Keratinocyte (primary cell): ENCODE results near the gene RETN. TPM values are rescaled to one million over a fixed set of nuclear protein-coding genes. Genes with fewer than 3 reads are reported as not detected.
A peak's percentile ranks its signal among the peaks of the same experiment; 100 is the strongest.

Experiments
- DNase-seq: peaks from one replicate; pipeline ENCODE4 v3.0.0-alpha.2; 2011; ENCODE audit warnings: low read depth, missing footprints, low spot score
- FAIRE-seq: peaks from 2 replicates; lab custom pipeline; 2011; peaks lifted over from hg19 to GRCh38; lab: Jason Lieb, UNC
- H2AFZ ChIP-seq: 2 replicates; pipeline ENCODE4 v1.6.0; 2012; ENCODE audit warnings: low read length, control low read depth, inconsistent platforms; ENCODE audit not compliant: control insufficient read depth
- H3K27ac ChIP-seq: 2 replicates; pipeline ENCODE4 v1.5.1; 2011; ENCODE audit warnings: low read length; ENCODE audit not compliant: control insufficient read depth, insufficient read depth
- H3K27me3 ChIP-seq: 3 replicates; pipeline ENCODE4 v1.6.0; 2011; ENCODE audit warnings: low read length; ENCODE audit not compliant: control insufficient read depth, insufficient read depth; ENCODE audit errors: extremely low read depth
- H3K36me3 ChIP-seq, 2 experiments: 2 replicates in 1 of 2; 3 replicates in 1 of 2; pipeline ENCODE4 v1.5.1; 2011; ENCODE audit warnings: low read length in 2 of 2, mild to moderate bottlenecking in 1 of 2; ENCODE audit not compliant: control insufficient read depth in 2 of 2, insufficient read depth in 2 of 2; ENCODE audit errors: extremely low read depth in 1 of 2
- H3K4me1 ChIP-seq: 3 replicates; pipeline ENCODE4 v1.5.1; 2011; ENCODE audit warnings: low read length; ENCODE audit not compliant: control insufficient read depth, insufficient read depth; ENCODE audit errors: extremely low read depth
- H3K4me2 ChIP-seq: 3 replicates; pipeline ENCODE4 v1.6.0; 2011; ENCODE audit warnings: low read depth, low read length; ENCODE audit not compliant: control insufficient read depth, insufficient read depth; ENCODE audit errors: extremely low read depth
- H3K4me3 ChIP-seq, 3 experiments: fragments of 200-600 bp in 1 of 3; sonication (generic) in 1 of 3; 2 replicates in 2 of 3; 3 replicates in 1 of 3; pipeline ENCODE4 v1.5.1; 2011 to 2016; ENCODE audit warnings: low read length in 3 of 3, mild to moderate bottlenecking in 3 of 3, control low read depth in 2 of 3, inconsistent platforms in 1 of 3, low read depth in 1 of 3, mixed read lengths in 1 of 3, mixed run types in 1 of 3, moderate library complexity in 1 of 3; ENCODE audit not compliant: control insufficient read depth in 2 of 3, insufficient read depth in 2 of 3; ENCODE audit errors: extremely low read depth in 1 of 3
- H3K79me2 ChIP-seq: 2 replicates; pipeline ENCODE4 v1.6.0; 2012; ENCODE audit warnings: low read length; ENCODE audit not compliant: control insufficient read depth, insufficient read depth
- H3K9ac ChIP-seq: 3 replicates; pipeline ENCODE4 v1.6.0; 2011; ENCODE audit warnings: low read length; ENCODE audit not compliant: control insufficient read depth, insufficient read depth; ENCODE audit errors: extremely low read depth
- H3K9me1 ChIP-seq: 3 replicates; pipeline ENCODE4 v1.6.0; 2011; ENCODE audit warnings: low read length; ENCODE audit not compliant: control insufficient read depth, insufficient read depth; ENCODE audit errors: extremely low read depth
- H3K9me3 ChIP-seq: 2 replicates; pipeline ENCODE4 v1.5.1; 2012; ENCODE audit warnings: low read depth, low read length; ENCODE audit not compliant: control insufficient read depth
- H4K20me1 ChIP-seq: 3 replicates; pipeline ENCODE4 v1.6.0; 2011; ENCODE audit warnings: low read length; ENCODE audit not compliant: control insufficient read depth, insufficient read depth; ENCODE audit errors: extremely low read depth
- EZH2 ChIP-seq: IDR thresholded peaks from one replicate; pipeline ENCODE4 v1.6.1; 2012; ENCODE audit warnings: inconsistent platforms, mild to moderate bottlenecking, low read length, moderate library complexity
- dilution Hi-C: fragments of 300-500 bp; cut with MboI; formaldehyde crosslinking; loops from one replicate; pipeline ENCODE4 v1.7.0; 2020; ENCODE audit warnings: low sequenced_read_pairs; ENCODE audit not compliant: extremely low pct_ligation_motif_present
- polyA plus RNA-seq, 5 experiments: library from polyadenylated mRNA; depleted of rRNA in 3 of 5; stranded (reverse) in 3 of 5; stranded (forward) in 1 of 5; unstranded in 1 of 5; fragments of >200 nt; gene quantifications; 1 replicate in 1 of 5; 2 replicates in 3 of 5; 3 replicates in 1 of 5; pipeline versions ENCODE4 v1.2.1 to v1.2.3, GENCODE V29; 2011 to 2012; ENCODE audit warnings: missing spikeins in 2 of 5, low read depth in 1 of 5, low replicate concordance in 1 of 5
- TF ChIP-seq, protein P1 (sequence below), 3 experiments: IDR thresholded peaks in 1 of 3; conservative IDR thresholded peaks in 1 of 3; optimal IDR thresholded peaks in 1 of 3; 2 replicates in 2 of 3; 3 replicates in 1 of 3; pipeline versions ENCODE3 to v1.5.1; 2011; ENCODE audit warnings: low read length in 3 of 3, mild to moderate bottlenecking in 3 of 3, moderate library complexity in 2 of 3, control low read depth in 1 of 3, inconsistent platforms in 1 of 3; ENCODE audit not compliant: insufficient read depth in 2 of 3; ENCODE audit errors: extremely low read depth in 1 of 3

The RETN gene
- polyA plus RNA-seq, 1 donor (not counting 4 experiments of a cell fraction or from before 2014, with no cell fraction given): not detected

DNA sequence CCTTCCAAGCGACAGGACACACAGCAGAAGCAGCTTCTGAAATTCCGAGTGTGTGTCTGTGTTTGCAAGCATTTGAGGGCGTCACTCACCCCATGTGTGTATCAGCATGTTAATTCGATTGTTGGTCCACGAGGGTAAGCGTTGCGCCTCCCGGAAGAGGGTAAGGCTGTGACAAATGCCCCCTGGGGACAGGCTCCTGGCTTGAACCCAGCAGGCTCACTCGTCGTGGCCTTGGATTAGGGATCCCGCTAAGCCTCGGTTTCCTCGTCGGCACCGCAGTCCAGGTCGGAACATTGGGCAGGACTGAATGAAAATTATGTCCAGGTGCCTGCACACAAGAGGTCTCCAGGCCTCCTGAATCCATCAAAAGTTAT is 32.5 kb upstream of the RETN start:
- H3K36me3 ChIP-seq: peaks cover 6 to 14% of the 10 kb centered on the region in 2 experiments
- TF ChIP-seq, protein P1, sequence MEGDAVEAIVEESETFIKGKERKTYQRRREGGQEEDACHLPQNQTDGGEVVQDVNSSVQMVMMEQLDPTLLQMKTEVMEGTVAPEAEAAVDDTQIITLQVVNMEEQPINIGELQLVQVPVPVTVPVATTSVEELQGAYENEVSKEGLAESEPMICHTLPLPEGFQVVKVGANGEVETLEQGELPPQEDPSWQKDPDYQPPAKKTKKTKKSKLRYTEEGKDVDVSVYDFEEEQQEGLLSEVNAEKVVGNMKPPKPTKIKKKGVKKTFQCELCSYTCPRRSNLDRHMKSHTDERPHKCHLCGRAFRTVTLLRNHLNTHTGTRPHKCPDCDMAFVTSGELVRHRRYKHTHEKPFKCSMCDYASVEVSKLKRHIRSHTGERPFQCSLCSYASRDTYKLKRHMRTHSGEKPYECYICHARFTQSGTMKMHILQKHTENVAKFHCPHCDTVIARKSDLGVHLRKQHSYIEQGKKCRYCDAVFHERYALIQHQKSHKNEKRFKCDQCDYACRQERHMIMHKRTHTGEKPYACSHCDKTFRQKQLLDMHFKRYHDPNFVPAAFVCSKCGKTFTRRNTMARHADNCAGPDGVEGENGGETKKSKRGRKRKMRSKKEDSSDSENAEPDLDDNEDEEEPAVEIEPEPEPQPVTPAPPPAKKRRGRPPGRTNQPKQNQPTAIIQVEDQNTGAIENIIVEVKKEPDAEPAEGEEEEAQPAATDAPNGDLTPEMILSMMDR (optimal IDR thresholded peaks at IDR 0.05 in 1 of 3, IDR thresholded peaks at IDR 0.05 in 1 of 3, conservative IDR thresholded peaks at IDR 0.05 in 1 of 3; ENCODE audit: extremely low read depth in 1 of 3, insufficient read depth in 2 of 3, low read length in 3 of 3): no peak
- no peak for TF ChIP-seq EZH2
- peak overlapping the region; percentile 37 for H3K4me2 ChIP-seq
- no peak for DNase-seq
- H3K4me1 ChIP-seq: peaks cover 3% of the 10 kb centered on the region
- no peak overlapping the region for H3K4me3 ChIP-seq
- no peak for FAIRE-seq
- H3K79me2 ChIP-seq: peaks cover 19% of the 10 kb centered on the region
- H4K20me1 ChIP-seq: no peaks in the 10 kb centered on the region
- H3K27me3 ChIP-seq: no peaks in the 10 kb centered on the region
- no peaks in the 10 kb centered on the region for H3K9me1 ChIP-seq
- dilution Hi-C loops: no loop called here
- no peaks in the 10 kb centered on the region for H3K9me3 ChIP-seq
- H3K27ac ChIP-seq: no peak overlapping the region
- no peak overlapping the region for H3K9ac ChIP-seq
- no peak overlapping the region for H2AFZ ChIP-seq

DNA sequence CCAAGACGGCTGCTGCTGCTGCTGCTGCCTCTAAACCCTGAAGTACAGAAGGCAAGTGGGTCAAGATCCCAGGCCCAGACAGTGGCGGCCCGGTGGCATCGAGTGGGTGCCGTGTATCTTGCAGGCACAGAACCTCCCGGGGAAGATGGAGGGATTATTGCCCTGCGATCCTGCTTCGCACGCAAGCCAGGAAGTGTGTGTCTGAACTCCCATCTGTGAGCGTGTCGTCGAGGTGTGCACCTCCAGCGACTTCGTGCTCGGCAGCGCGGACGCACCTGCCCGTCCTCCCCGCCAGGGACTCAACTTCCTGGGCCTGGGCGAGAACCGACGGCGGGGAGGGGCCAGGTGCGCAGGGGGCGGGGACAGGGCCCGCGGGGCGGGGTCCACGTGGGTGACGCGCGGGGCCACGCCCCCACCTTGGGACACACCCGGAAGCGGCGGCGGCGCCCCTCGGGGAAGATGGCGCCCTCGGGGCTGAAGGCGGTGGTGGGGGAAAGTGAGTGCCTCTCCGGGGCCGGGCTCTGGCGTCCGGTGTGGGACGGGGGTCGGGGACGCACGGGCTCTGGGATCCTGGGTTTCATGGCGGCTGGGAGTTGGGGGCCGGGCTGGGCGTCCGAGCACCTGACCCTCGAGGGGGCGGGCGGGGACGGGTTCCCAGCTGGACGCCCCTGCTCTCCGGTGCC is 32.0 kb upstream of the RETN start, which contains the start of gene STXBP2:
Gene STXBP2, plus strand, starts transcription at position 420 of the 683 bp plus-strand sequence. Its CDS starts 40 bp downstream, at position 460.
- TF ChIP-seq, protein P1 (optimal IDR thresholded peaks at IDR 0.05 in 1 of 3, IDR thresholded peaks at IDR 0.05 in 1 of 3, conservative IDR thresholded peaks at IDR 0.05 in 1 of 3; ENCODE audit: extremely low read depth in 1 of 3, insufficient read depth in 2 of 3, low read length in 3 of 3): no peak
- TF ChIP-seq EZH2: no peak
- DNase-seq (peak; percentile 42), FAIRE-seq (peak; percentile 20)
- dilution Hi-C loops: no loop called here
- no peaks in the 10 kb centered on the region for H4K20me1 ChIP-seq
- peak within 1 kb of the TSS; percentile 86 for H3K4me2 ChIP-seq
- peaks cover 3% of the 10 kb centered on the region for H3K4me1 ChIP-seq
- H3K9ac ChIP-seq: peak within 1 kb of the TSS; percentile 88
- H3K27me3 ChIP-seq: no peaks in the 10 kb centered on the region
- H3K36me3 ChIP-seq: peaks cover 6 to 11% of the 10 kb centered on the region in 2 experiments
- peak within 1 kb of the TSS; percentile 76 to 87 (median 86) for H3K4me3 ChIP-seq
- peak within 1 kb of the TSS; percentile 91 for H2AFZ ChIP-seq
- no peaks in the 10 kb centered on the region for H3K9me1 ChIP-seq
- H3K9me3 ChIP-seq: no peaks in the 10 kb centered on the region
- H3K27ac ChIP-seq: peak within 1 kb of the TSS; percentile 67
- H3K79me2 ChIP-seq: peaks cover 16% of the 10 kb centered on the region
